Heart right ventricle (tissue), 16 donors: ENCODE measurements around the gene RAMP3. TPM values are rescaled to one million over a fixed set of nuclear protein-coding genes. Genes with fewer than 3 reads are reported as not detected.

Source experiments
- ATAC-seq, 8 donors: fragments of 200-7000 bp; cut with Tn5 transposase; one replicate each; pipeline ENCODE4 v1.9.1; 2020; ENCODE audit warnings: mild to moderate bottlenecking in 8 of 8, moderate library complexity in 8 of 8, moderate number of reproducible peaks in 1 of 8
- DNase-seq, 2 donors: peaks; one replicate each; pipeline ENCODE4 v3.0.0-alpha.2; 2020
- H3K27ac ChIP-seq, 10 donors: fragments of 200-600 bp; sonication (generic) in 2 of 10; one replicate each; pipeline versions ENCODE4 v1.5.0 to v1.8.0; 2020 to 2022; ENCODE audit warnings: mild to moderate bottlenecking in 3 of 10
- H3K27me3 ChIP-seq, 7 donors: fragments of 200-600 bp; one replicate each; pipeline ENCODE4 v1.8.0; 2021 to 2022; ENCODE audit warnings: mild to moderate bottlenecking in 2 of 7
- H3K36me3 ChIP-seq, 9 donors: fragments of 200-600 bp; sonication (generic) in 1 of 9; one replicate each; pipeline versions ENCODE4 v1.5.0 to v1.8.0; 2020 to 2022; ENCODE audit warnings: mild to moderate bottlenecking in 2 of 9
- H3K4me1 ChIP-seq, 9 donors: fragments of 200-600 bp; sonication (generic) in 1 of 9; one replicate each; pipeline versions ENCODE4 v1.5.0 to v1.8.0; 2020 to 2022; ENCODE audit warnings: mild to moderate bottlenecking in 4 of 9
- H3K4me3 ChIP-seq, 10 donors: fragments of 200-600 bp; sonication (generic) in 2 of 10; one replicate each; pipeline versions ENCODE4 v1.5.0 to v1.8.0; 2020 to 2022; ENCODE audit warnings: mild to moderate bottlenecking in 7 of 10, moderate library complexity in 2 of 10
- H3K9me3 ChIP-seq, 11 donors: fragments of 200-600 bp in 10 of 11; sonication (generic) in 2 of 11; one replicate each; pipeline versions ENCODE4 v1.5.0 to v1.8.0; 2013 to 2022; ENCODE audit warnings: mild to moderate bottlenecking in 2 of 11, control low read depth in 1 of 11, moderate library complexity in 1 of 11
- WGBS, 2 donors: extraction: QIAGEN DNeasy Blood & Tissue Kit; methylation state at CpG; one replicate each; pipeline ENCODE4 v1.1.7; 2013; ENCODE audit warnings: inconsistent platforms in 1 of 2; 5-methylcytosine and 5-hydroxymethylcytosine counted together
- intact Hi-C, 10 donors: fragments of 100-400 bp; cut with DNase I; formaldehyde crosslinking; loops; one replicate each; pipeline versions ENCODE4 v1.11.1 to v1.14.2; 2022
- polyA plus RNA-seq, 2 donors: library from polyadenylated mRNA; stranded (reverse); fragments of 200-250 nt; gene quantifications; one replicate each; pipeline ENCODE4 v1.2.3, GENCODE V29; 2013
- total RNA-seq, 10 donors: library from RNA; stranded (reverse); fragmentation: NEBNext Ultra II Directional in 3 of 10; extraction: Animal tissue kit (Norgen Biotek cat#: 25700) in 3 of 10; gene quantifications; one replicate each; pipeline versions ENCODE4 v1.2.1 to v1.2.4, GENCODE V29; 2021 to 2023
- TF ChIP-seq, protein P1 (sequence below), 9 donors: fragments of 200-600 bp; sonication (generic) in 2 of 9; IDR thresholded peaks; one replicate each; pipeline versions ENCODE4 v1.5.0 to v1.8.0; 2021 to 2022; ENCODE audit warnings: antibody characterized with exemption in 9 of 9, mild to moderate bottlenecking in 5 of 9, moderate library complexity in 1 of 9
- donor health status: Arrhythmogenic right ventricular cardiomyopathy.
- donor health status: ischemic (EF 13 %, LVEDD 7.1; RV severe dilation, severe dysfunction).
- donor health status: healthy with polysubstance abuse.
- donor health status: DM: no; HTN: yes; CAD: no.
- donor health status: DM: no; HTN: no; CAD: no.
- donor health status: ischemic (EF 25% LVEDD 6.9; RV normal size, moderate dysfunction).
- donor health status: ischemic (EF 25% LVEDD 5.7; RV mildly dilated, moderate dysfunction).
- donor health status: healthy.
- donor health status: DM: yes; HTN: yes; CAD: no.
- donor health status: Ischemic cardiomyopathy.
- donor health status: ischemic (EF 35%, LVEDD 5.7; RV mildly dilated, moderate dysfunction).
- donor health status: nonischemic (EF 11% LVEDD 7.7; RV severe dilation, severe dysfunction).
- donor health status: DM: yes; HTN: yes; CAD: no.
- donor health status: PGD.
- donor health status: ischemic (EF 29% LVEDD 5.4; RV normal size, mild dysfunction).
- donor health status: nonischemic (EF 23%, LVEDD 6.1; RV moderate dilation, normal function).

Gene RAMP3
- total and polyA plus RNA-seq, 12 donors: 12.7 to 70.2 (median 29.1) TPM

DNA sequence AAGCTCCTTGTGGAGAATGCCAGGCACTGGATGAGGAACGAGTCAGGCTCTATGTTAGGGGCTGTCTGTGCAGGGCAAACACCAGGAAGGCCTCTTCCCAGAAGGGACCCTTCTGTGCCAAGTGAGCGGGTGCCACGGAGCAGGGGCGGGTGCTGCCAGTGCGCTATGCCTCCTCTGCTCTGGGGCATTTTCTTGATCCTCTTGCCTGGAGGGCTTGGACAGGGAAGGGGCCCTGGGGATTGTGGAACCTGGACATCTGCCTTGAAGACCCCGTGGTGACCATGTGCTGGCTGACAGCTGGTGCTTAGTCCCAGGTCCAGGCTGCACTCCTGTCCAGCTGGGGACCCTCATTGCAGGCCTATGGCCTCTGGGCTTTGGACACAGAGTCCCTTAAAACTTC lies 30.7 kb upstream of the RAMP3 start:
- no peak overlapping the region for H3K4me3 ChIP-seq
- TF ChIP-seq, protein P1, sequence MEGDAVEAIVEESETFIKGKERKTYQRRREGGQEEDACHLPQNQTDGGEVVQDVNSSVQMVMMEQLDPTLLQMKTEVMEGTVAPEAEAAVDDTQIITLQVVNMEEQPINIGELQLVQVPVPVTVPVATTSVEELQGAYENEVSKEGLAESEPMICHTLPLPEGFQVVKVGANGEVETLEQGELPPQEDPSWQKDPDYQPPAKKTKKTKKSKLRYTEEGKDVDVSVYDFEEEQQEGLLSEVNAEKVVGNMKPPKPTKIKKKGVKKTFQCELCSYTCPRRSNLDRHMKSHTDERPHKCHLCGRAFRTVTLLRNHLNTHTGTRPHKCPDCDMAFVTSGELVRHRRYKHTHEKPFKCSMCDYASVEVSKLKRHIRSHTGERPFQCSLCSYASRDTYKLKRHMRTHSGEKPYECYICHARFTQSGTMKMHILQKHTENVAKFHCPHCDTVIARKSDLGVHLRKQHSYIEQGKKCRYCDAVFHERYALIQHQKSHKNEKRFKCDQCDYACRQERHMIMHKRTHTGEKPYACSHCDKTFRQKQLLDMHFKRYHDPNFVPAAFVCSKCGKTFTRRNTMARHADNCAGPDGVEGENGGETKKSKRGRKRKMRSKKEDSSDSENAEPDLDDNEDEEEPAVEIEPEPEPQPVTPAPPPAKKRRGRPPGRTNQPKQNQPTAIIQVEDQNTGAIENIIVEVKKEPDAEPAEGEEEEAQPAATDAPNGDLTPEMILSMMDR (IDR thresholded peaks at IDR 0.05): no peak
- no peak for ATAC-seq
- no peaks in the 10 kb centered on the region for H3K4me1 ChIP-seq
- H3K9me3 ChIP-seq: no peaks in the 10 kb centered on the region
- H3K27ac ChIP-seq: no peak overlapping the region
- H3K27me3 ChIP-seq: no peaks in the 10 kb centered on the region
- no peaks in the 10 kb centered on the region for H3K36me3 ChIP-seq
- intact Hi-C loops: no loop called here
- WGBS, 2 donors: 85% methylated on average over 6 of the region's 6 CpGs
- DNase-seq: no peak

DNA sequence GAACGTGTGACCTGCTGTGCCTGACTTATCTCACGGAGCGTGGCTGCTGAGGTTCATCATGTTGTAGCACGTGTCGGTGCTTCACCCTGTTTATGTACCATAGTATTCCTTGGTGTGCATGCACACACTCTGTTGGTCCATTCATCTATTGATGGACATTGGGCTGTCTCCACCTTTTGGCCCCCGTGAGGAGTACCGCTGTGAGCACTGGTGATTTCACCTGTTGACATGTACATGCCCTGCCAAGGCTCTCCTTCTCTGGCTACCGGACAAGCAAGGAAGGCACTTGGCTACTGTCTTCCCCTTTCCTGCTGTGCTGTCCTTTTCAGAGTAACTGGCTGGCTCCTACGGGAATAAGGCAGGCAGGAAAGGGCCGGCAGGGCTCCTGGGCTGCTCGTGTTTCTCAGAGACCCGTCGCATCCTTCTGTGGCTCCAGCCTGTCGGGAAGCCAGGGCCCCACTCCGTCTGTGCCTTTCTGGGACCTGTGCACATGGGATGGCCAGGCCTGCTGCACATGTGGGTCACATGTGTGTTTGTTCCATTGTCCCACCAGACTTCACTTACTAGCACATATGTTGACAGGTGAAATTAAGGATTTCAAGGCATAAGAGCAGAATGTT lies 28.3 kb upstream of the RAMP3 start:
- Histone ChIP-seq H3K4me1 (no peaks in the 10 kb centered on the region), H3K36me3 (no peaks in the 10 kb centered on the region), H3K27me3 (no peaks in the 10 kb centered on the region), H3K4me3 (no peak overlapping the region), H3K27ac (no peak overlapping the region), H3K9me3 (no peaks in the 10 kb centered on the region)
- ATAC-seq: peak in 2 of 8 donors; percentile 28 to 31
- intact Hi-C loops: no loop called here
- DNase-seq: no peak
- TF ChIP-seq, protein P1 (IDR thresholded peaks at IDR 0.05): no peak
- 71 to 73% methylated on average over 15 of the region's 15 CpGs for WGBS, 2 donors

- Histone ChIP-seq H3K36me3 (no peaks in the 10 kb centered on the region), H3K27me3 (no peaks in the 10 kb centered on the region), H3K9me3 (no peaks in the 10 kb centered on the region), H3K4me1 (no peaks in the 10 kb centered on the region), H3K4me3 (no peak overlapping the region), H3K27ac (no peak overlapping the region)
- TF ChIP-seq, protein P1 (IDR thresholded peaks at IDR 0.05): no peak
- WGBS, 2 donors: 75 to 77% methylated on average over 12 of the region's 12 CpGs
- intact Hi-C loops: loop anchor here (5.0 to 10.0 kb wide), 7 partner anchors 55 to 545 kb away; partner anchors contain the start of genes TMED4 (in 6 of the 10) and MYO1G (in 1 of the 10)
- no peak for ATAC-seq
- no peak for DNase-seq
Measured at GRCh38 chr7:45129906-45130305, 27.7 kb upstream of the RAMP3 start.

- Histone ChIP-seq H3K27me3 (no peaks in the 10 kb centered on the region), H3K27ac (no peak overlapping the region), H3K4me3 (no peak overlapping the region), H3K4me1 (no peaks in the 10 kb centered on the region), H3K36me3 (no peaks in the 10 kb centered on the region), H3K9me3 (no peaks in the 10 kb centered on the region)
- no peak for DNase-seq
- WGBS, 2 donors: 86 to 90% methylated on average over 9 of the region's 9 CpGs
- TF ChIP-seq, protein P1 (IDR thresholded peaks at IDR 0.05): no peak
- ATAC-seq: no peak
- intact Hi-C loops: loop anchor here (5.0 to 10.0 kb wide), 7 partner anchors 56 to 546 kb away; partner anchors contain the start of genes TMED4 (in 6 of the 10) and MYO1G (in 1 of the 10)
Measured at GRCh38 chr7:45130910-45131309, 26.7 kb upstream of the RAMP3 start.
